Hepatocyte (in vitro differentiated cells): ENCODE data around the gene PIGQ.

Experiments used
- EZH2 ChIP-seq: fragments of 200-600 bp; sonication (generic); IDR thresholded peaks from 2 replicates; pipeline ENCODE4 v1.6.1; 2016; ENCODE audit warnings: antibody characterized with exemption, mild to moderate bottlenecking, borderline replicate concordance
- EZH2phosphoT487 ChIP-seq: fragments of 200-600 bp; sonication (generic); IDR thresholded peaks from one replicate; pipeline ENCODE4 v1.6.1; 2018; ENCODE audit warnings: antibody characterized with exemption, mild to moderate bottlenecking, low read depth, moderate library complexity; ENCODE audit not compliant: unreplicated experiment, severe bottlenecking
- TF ChIP-seq, protein P1 (sequence below): fragments of 200-600 bp; sonication (generic); IDR thresholded peaks from 2 replicates; pipeline ENCODE4 v1.5.1; 2016; ENCODE audit warnings: antibody characterized with exemption, mild to moderate bottlenecking; ENCODE audit not compliant: poor library complexity

GRCh38 chr16:557463-558297 lies 12.1 kb upstream of the PIGQ start:
- TF ChIP-seq EZH2 (no peak), EZH2phosphoT487 (no peak)
- TF ChIP-seq, protein P1, sequence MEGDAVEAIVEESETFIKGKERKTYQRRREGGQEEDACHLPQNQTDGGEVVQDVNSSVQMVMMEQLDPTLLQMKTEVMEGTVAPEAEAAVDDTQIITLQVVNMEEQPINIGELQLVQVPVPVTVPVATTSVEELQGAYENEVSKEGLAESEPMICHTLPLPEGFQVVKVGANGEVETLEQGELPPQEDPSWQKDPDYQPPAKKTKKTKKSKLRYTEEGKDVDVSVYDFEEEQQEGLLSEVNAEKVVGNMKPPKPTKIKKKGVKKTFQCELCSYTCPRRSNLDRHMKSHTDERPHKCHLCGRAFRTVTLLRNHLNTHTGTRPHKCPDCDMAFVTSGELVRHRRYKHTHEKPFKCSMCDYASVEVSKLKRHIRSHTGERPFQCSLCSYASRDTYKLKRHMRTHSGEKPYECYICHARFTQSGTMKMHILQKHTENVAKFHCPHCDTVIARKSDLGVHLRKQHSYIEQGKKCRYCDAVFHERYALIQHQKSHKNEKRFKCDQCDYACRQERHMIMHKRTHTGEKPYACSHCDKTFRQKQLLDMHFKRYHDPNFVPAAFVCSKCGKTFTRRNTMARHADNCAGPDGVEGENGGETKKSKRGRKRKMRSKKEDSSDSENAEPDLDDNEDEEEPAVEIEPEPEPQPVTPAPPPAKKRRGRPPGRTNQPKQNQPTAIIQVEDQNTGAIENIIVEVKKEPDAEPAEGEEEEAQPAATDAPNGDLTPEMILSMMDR: no peak
